IMR-90 (cell line): ENCODE data around the gene MRC1. TPM values are rescaled to one million over a fixed set of nuclear protein-coding genes. Genes with fewer than 3 reads are reported as not detected.
A peak's percentile ranks its signal among the peaks of the same experiment; 100 is the strongest.

ENCODE experiments used
- ATAC-seq: fragments of 200-7000 bp; cut with Tn5 transposase; 2 replicates; pipeline ENCODE4 v1.9.1; 2020; ENCODE audit warnings: low read depth, mild to moderate bottlenecking, moderate library complexity
- BruUV-seq: library from RNA; stranded (reverse); fragments of 400-500 nt; replicated peaks from 2 replicates; lab custom pipeline; 2021; lab: Mats Ljungman, UMichigan
- CTCF ChIA-PET: fragments of 300-600 bp; formaldehyde crosslinking; extraction: SDS; loops from one replicate; lab custom pipeline; 2021; ENCODE audit warnings: antibody characterized with exemption; lab: Yijun Ruan, JAX
- POLR2A ChIA-PET: fragments of 300-600 bp; sonication (Branson Sonifier 250); formaldehyde crosslinking; loops from one replicate; lab custom pipeline; 2022; ENCODE audit warnings: antibody characterized with exemption; ENCODE audit not compliant: unreplicated experiment; lab: Charles Lee
- DNase-seq: peaks from one replicate; pipeline ENCODE4 v3.0.0; 2013
- H2AFZ ChIP-seq: replicated peaks from 2 replicates; pipeline ENCODE3; 2013; ENCODE audit warnings: low read length, mild to moderate bottlenecking; ENCODE audit not compliant: poor library complexity
- H2AK5ac ChIP-seq: 2 replicates; pipeline ENCODE4 v1.6.1; 2013; ENCODE audit warnings: low read depth, low read length, inconsistent platforms
- H2AK9ac ChIP-seq: replicated peaks from 2 replicates; pipeline ENCODE3; 2013; ENCODE audit warnings: mild to moderate bottlenecking, low read depth, low read length, moderate library complexity; ENCODE audit not compliant: poor library complexity
- H2BK120ac ChIP-seq: 2 replicates; pipeline ENCODE4 v1.6.1; 2013; ENCODE audit warnings: low read depth, low read length, inconsistent platforms
- H2BK15ac ChIP-seq: 3 replicates; pipeline ENCODE4 v1.6.1; 2013; ENCODE audit warnings: low read depth, low read length, inconsistent platforms
- H2BK20ac ChIP-seq: 2 replicates; pipeline ENCODE4 v1.6.1; 2013; ENCODE audit warnings: low read depth, mild to moderate bottlenecking, inconsistent platforms, low read length, moderate library complexity
- H2BK5ac ChIP-seq: 2 replicates; pipeline ENCODE4 v1.6.1; 2013; ENCODE audit warnings: mild to moderate bottlenecking, low read depth, low read length, inconsistent platforms; ENCODE audit not compliant: poor library complexity, severe bottlenecking
- H3K14ac ChIP-seq: replicated peaks from 2 replicates; pipeline ENCODE4 v1.6.1; 2013; ENCODE audit warnings: low read depth, low read length, inconsistent platforms
- H3K18ac ChIP-seq: 2 replicates; pipeline ENCODE4 v1.6.1; 2013; ENCODE audit warnings: low read depth, low read length, control low read depth
- H3K23ac ChIP-seq: 2 replicates; pipeline ENCODE4 v1.6.1; 2013; ENCODE audit warnings: low read depth, low read length, inconsistent platforms
- H3K27ac ChIP-seq: 2 replicates; pipeline ENCODE4 v1.5.1; 2013; ENCODE audit warnings: mild to moderate bottlenecking, control low read depth, low read length; ENCODE audit not compliant: insufficient read depth
- H3K27me3 ChIP-seq: 2 replicates; pipeline ENCODE4 v1.6.1; 2013; ENCODE audit warnings: low read length; ENCODE audit not compliant: control insufficient read depth, insufficient read depth
- H3K36me3 ChIP-seq: 2 replicates; pipeline ENCODE4 v1.6.1; 2013; ENCODE audit warnings: low read length, mixed read lengths; ENCODE audit not compliant: control insufficient read depth, insufficient read depth
- H3K4ac ChIP-seq: 2 replicates; pipeline ENCODE4 v1.6.1; 2013; ENCODE audit warnings: low read depth, low read length, inconsistent platforms
- H3K4me1 ChIP-seq: 2 replicates; pipeline ENCODE4 v1.6.1; 2013; ENCODE audit warnings: low read length, mixed read lengths; ENCODE audit not compliant: control insufficient read depth, insufficient read depth
- H3K4me2 ChIP-seq: 2 replicates; pipeline ENCODE4 v1.6.1; 2013; ENCODE audit warnings: low read depth, mild to moderate bottlenecking, control low read depth, low read length, moderate library complexity
- H3K4me3 ChIP-seq: 2 replicates; pipeline ENCODE4 v1.5.1; 2013; ENCODE audit warnings: low read depth, mild to moderate bottlenecking, control low read depth, low read length, moderate library complexity; ENCODE audit not compliant: insufficient read depth
- H3K56ac ChIP-seq: 2 replicates; pipeline ENCODE4 v1.6.1; 2013; ENCODE audit warnings: low read length, inconsistent platforms; ENCODE audit not compliant: insufficient read depth; ENCODE audit errors: extremely low read depth
- H3K79me1 ChIP-seq, 2 experiments: 2 replicates each; pipeline ENCODE4 v1.6.1; 2013; ENCODE audit warnings: low read length in 2 of 2, inconsistent platforms in 1 of 2, low read depth in 1 of 2
- H3K9ac ChIP-seq: 2 replicates; pipeline ENCODE4 v1.6.1; 2013; ENCODE audit warnings: low read depth, low read length, control low read depth
- H3K9me1 ChIP-seq: 2 replicates; pipeline ENCODE4 v1.6.1; 2013; ENCODE audit warnings: low read length, inconsistent platforms; ENCODE audit not compliant: insufficient read depth
- H3K9me3 ChIP-seq: 2 replicates; pipeline ENCODE4 v1.6.1; 2013; ENCODE audit warnings: low read length; ENCODE audit not compliant: control insufficient read depth, insufficient read depth
- H4K20me1 ChIP-seq: 2 replicates; pipeline ENCODE4 v1.6.1; 2013; ENCODE audit warnings: low read length, inconsistent platforms; ENCODE audit not compliant: insufficient read depth
- H4K5ac ChIP-seq: 2 replicates; pipeline ENCODE4 v1.6.1; 2013; ENCODE audit warnings: mild to moderate bottlenecking, low read depth, low read length, control low read depth
- H4K8ac ChIP-seq, 2 experiments: 2 replicates each; pipeline ENCODE4 v1.6.1; 2013; ENCODE audit warnings: low read depth in 2 of 2, low read length in 2 of 2, control low read depth in 1 of 2, inconsistent platforms in 1 of 2
- H4K91ac ChIP-seq: 2 replicates; pipeline ENCODE4 v1.6.1; 2013; ENCODE audit warnings: low read depth, low read length, inconsistent platforms; ENCODE audit not compliant: insufficient read depth
- CEBPB ChIP-seq: IDR thresholded peaks from 2 replicates; pipeline ENCODE4 v1.6.1; 2012; ENCODE audit warnings: low read depth, low read length, improper control_type of control experiment
- CHD1 ChIP-seq: IDR thresholded peaks from 2 replicates; pipeline ENCODE4 v1.6.1; 2012; ENCODE audit warnings: low read depth, low read length, improper control_type of control experiment
- RAD21 ChIP-seq: IDR thresholded peaks from 2 replicates; pipeline ENCODE4 v1.6.1; 2012; ENCODE audit warnings: low read length, improper control_type of control experiment
- RFX5 ChIP-seq: IDR thresholded peaks from 2 replicates; pipeline ENCODE4 v1.8.0; 2012; ENCODE audit warnings: low read depth, mild to moderate bottlenecking, low read length, moderate library complexity
- SMC3 ChIP-seq: fragments of 150-350 bp; IDR thresholded peaks from 2 replicates; pipeline ENCODE4 v1.6.1; 2016; ENCODE audit warnings: low read depth, mild to moderate bottlenecking, antibody characterized with exemption, low read length, moderate library complexity
- WGBS, 2 experiments: methylation state at CpG; one replicate each; pipeline versions ENCODE4 v1.1.5 to v1.1.7; 2013; ENCODE audit warnings: missing lambda C conversion rate in 2 of 2; ENCODE audit not compliant: insufficient read length in 1 of 2; ENCODE audit errors: extremely low coverage in 2 of 2; 5-methylcytosine and 5-hydroxymethylcytosine counted together
- dilution Hi-C: fragments of 300-500 bp; cut with HindIII; formaldehyde crosslinking; loops from one replicate; pipeline ENCODE4 v1.14.3; 2018; ENCODE audit warnings: low sequenced_read_pairs; ENCODE audit not compliant: unreplicated experiment
- in situ Hi-C: fragments of 300-500 bp; cut with MboI; formaldehyde crosslinking; loops from 3 replicates; pipeline ENCODE4 v1.14.3; 2019; ENCODE audit warnings: low sequenced_read_pairs, inconsistent platforms, mixed read lengths
- intact Hi-C: fragments of 100-400 bp; cut with micrococcal nuclease; formaldehyde crosslinking; loops from 2 replicates; pipeline ENCODE4 v1.10.0; 2022
- polyA plus RNA-seq, 3 experiments: library from polyadenylated mRNA; depleted of rRNA; stranded (reverse); fragments of >200 nt; gene quantifications; 2 replicates each; pipeline ENCODE4 v1.2.3, GENCODE V29; 2012; ENCODE audit warnings: low replicate concordance in 1 of 3
- total RNA-seq: library from RNA; depleted of rRNA; stranded (reverse); fragments of >200 nt; gene quantifications from 2 replicates; pipeline ENCODE4 v1.2.3, GENCODE V29; 2012
- TF ChIP-seq, protein P1 (sequence below): fragments of 150-350 bp; IDR thresholded peaks from 2 replicates; pipeline ENCODE4 v1.6.1; 2017; ENCODE audit warnings: mild to moderate bottlenecking, antibody characterized with exemption, low read length, low read depth
- TF ChIP-seq, protein P2 (sequence below): conservative IDR thresholded peaks from 2 replicates; pipeline ENCODE4 v1.5.1; 2012; ENCODE audit warnings: mild to moderate bottlenecking, low read depth, low read length, improper control_type of control experiment

The MRC1 gene
- total and polyA plus RNA-seq, 2 of the 4 experiments (the other 2 are of a cell fraction) = not detected

DNA sequence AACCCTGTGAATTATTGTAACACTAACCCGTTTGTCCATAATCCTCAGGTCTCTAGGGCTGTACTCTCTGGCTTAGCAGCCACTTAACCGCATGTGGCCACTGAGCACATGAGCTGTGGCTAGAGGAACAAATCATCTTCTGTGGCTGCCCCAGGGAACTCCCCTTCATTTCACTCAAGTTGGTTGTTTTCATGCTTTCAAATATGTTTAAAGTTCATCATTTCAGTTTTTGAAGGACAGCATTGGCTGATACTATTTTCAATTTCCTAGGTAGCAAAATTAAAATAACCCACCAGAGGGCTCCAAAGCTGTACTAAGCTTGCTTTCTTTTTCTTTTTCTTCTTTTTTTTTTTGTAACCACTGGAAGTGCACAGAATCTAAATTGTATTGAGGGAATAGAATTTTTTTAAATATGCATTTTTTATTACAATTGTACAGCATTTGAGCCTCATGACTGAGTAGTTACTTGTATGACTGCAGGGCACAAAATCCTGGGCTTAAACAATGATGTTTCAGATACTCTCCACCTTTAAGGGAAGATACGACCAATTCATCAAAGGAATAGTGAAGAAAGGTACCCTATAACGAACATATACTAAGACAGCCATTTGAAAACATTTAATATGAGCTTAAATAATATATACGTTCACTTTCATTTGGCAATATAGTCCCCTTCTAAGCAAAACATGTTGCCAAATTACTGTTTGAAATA, 38.6 kb downstream of the MRC1 start:
- H3K14ac ChIP-seq = no peak overlapping the region
- no peak overlapping the region for H2AFZ ChIP-seq
- TF ChIP-seq SMC3 (peak; percentile 79), CEBPB (no peak), RAD21 (peak; percentile 69), RFX5 (no peak), CHD1 (no peak)
- TF ChIP-seq, protein P1, sequence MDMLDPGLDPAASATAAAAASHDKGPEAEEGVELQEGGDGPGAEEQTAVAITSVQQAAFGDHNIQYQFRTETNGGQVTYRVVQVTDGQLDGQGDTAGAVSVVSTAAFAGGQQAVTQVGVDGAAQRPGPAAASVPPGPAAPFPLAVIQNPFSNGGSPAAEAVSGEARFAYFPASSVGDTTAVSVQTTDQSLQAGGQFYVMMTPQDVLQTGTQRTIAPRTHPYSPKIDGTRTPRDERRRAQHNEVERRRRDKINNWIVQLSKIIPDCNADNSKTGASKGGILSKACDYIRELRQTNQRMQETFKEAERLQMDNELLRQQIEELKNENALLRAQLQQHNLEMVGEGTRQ = no peak
- TF ChIP-seq, protein P2, sequence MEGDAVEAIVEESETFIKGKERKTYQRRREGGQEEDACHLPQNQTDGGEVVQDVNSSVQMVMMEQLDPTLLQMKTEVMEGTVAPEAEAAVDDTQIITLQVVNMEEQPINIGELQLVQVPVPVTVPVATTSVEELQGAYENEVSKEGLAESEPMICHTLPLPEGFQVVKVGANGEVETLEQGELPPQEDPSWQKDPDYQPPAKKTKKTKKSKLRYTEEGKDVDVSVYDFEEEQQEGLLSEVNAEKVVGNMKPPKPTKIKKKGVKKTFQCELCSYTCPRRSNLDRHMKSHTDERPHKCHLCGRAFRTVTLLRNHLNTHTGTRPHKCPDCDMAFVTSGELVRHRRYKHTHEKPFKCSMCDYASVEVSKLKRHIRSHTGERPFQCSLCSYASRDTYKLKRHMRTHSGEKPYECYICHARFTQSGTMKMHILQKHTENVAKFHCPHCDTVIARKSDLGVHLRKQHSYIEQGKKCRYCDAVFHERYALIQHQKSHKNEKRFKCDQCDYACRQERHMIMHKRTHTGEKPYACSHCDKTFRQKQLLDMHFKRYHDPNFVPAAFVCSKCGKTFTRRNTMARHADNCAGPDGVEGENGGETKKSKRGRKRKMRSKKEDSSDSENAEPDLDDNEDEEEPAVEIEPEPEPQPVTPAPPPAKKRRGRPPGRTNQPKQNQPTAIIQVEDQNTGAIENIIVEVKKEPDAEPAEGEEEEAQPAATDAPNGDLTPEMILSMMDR = peak; percentile 64
- no peaks in the 10 kb centered on the region for H3K79me1 ChIP-seq
- DNase-seq = peak; percentile 34
- no peak overlapping the region for H2BK15ac ChIP-seq
- POLR2A ChIA-PET = no interaction called here
- H3K27me3 ChIP-seq = peaks cover 14% of the 10 kb centered on the region
- H2AK9ac ChIP-seq = no peak overlapping the region
- H3K36me3 ChIP-seq = no peaks in the 10 kb centered on the region
- in situ Hi-C loops = loop anchor here (5.0 kb wide), 1 partner anchor 370 kb away; no protein-coding TSS in a partner anchor
- H3K4ac ChIP-seq = no peak overlapping the region
- 70% methylated on average over 2 of the region's 5 CpGs; no CpG with 5 or more reads in 1 of the 2 experiments for WGBS, 2 experiments
- H4K5ac ChIP-seq = no peak overlapping the region
- H3K9me3 ChIP-seq = no peaks in the 10 kb centered on the region
- H3K56ac ChIP-seq = no peak overlapping the region
- H4K91ac ChIP-seq = no peak overlapping the region
- no peak overlapping the region for H4K8ac ChIP-seq
- H2AK5ac ChIP-seq = no peak overlapping the region
- no peak overlapping the region for H3K4me2 ChIP-seq
- no TSS peak for BruUV-seq
- ATAC-seq = peak; percentile 51
- dilution Hi-C loops = no loop called here
- no peaks in the 10 kb centered on the region for H3K4me1 ChIP-seq
- no peaks in the 10 kb centered on the region for H4K20me1 ChIP-seq
- H3K27ac ChIP-seq = no peak overlapping the region
- H3K23ac ChIP-seq = no peak overlapping the region
- intact Hi-C loops = loop anchor here (1.0 to 5.0 kb wide), 5 partner anchors 240 to 465 kb away; no protein-coding TSS in a partner anchor
- H3K9me1 ChIP-seq = no peaks in the 10 kb centered on the region
- H3K18ac ChIP-seq = no peak overlapping the region
- no peak overlapping the region for H2BK5ac ChIP-seq
- no peak overlapping the region for H2BK120ac ChIP-seq
- no peak overlapping the region for H3K4me3 ChIP-seq
- no peak overlapping the region for H3K9ac ChIP-seq
- no peak overlapping the region for H2BK20ac ChIP-seq
- CTCF ChIA-PET = interaction anchor here (0.6 to 4.0 kb wide), 8 partner anchors 9 to 369 kb away, joined by 3 to 20 read pairs (median 3); no protein-coding TSS in a partner anchor
